Calu3 (cell line): Measurements from ENCODE around the gene POMT2. TPM values are rescaled to one million over a fixed set of nuclear protein-coding genes. Genes with fewer than 3 reads are reported as not detected.

Source experiments
- BruUV-seq: library from RNA; stranded (reverse); fragments of 400-500 nt; replicated peaks from 2 replicates; lab custom pipeline; 2021; lab: Mats Ljungman, UMichigan
- CTCF ChIA-PET: fragments of 300-600 bp; sonication (Branson Sonifier 250); formaldehyde crosslinking; loops from one replicate; lab custom pipeline; 2022; ENCODE audit warnings: antibody characterized with exemption; lab: Charles Lee
- DNase-seq: peaks from one replicate; pipeline ENCODE4 v3.0.0; 2022
- H3K27ac Mint-ChIP-seq: one replicate; pipeline ENCODE4 v1.8.0; 2022; ENCODE audit warnings: mixed read lengths; ENCODE audit not compliant: unreplicated experiment
- H3K27me3 Mint-ChIP-seq: one replicate; pipeline ENCODE4 v1.8.0; 2022; ENCODE audit warnings: mixed read lengths; ENCODE audit not compliant: unreplicated experiment
- H3K36me3 Mint-ChIP-seq: one replicate; pipeline ENCODE4 v1.8.0; 2022; ENCODE audit warnings: mild to moderate bottlenecking, moderate library complexity, mixed read lengths; ENCODE audit not compliant: insufficient read depth, unreplicated experiment
- H3K4me1 Mint-ChIP-seq: one replicate; pipeline ENCODE4 v1.8.0; 2022; ENCODE audit warnings: mild to moderate bottlenecking, low read depth, mixed read lengths; ENCODE audit not compliant: unreplicated experiment
- H3K4me3 Mint-ChIP-seq: one replicate; pipeline ENCODE4 v1.8.0; 2022; ENCODE audit warnings: mild to moderate bottlenecking, low read depth, moderate library complexity, mixed read lengths; ENCODE audit not compliant: unreplicated experiment
- H3K9me3 Mint-ChIP-seq: one replicate; pipeline ENCODE4 v1.8.0; 2022; ENCODE audit warnings: low read depth, mixed read lengths; ENCODE audit not compliant: unreplicated experiment
- CTCF ChIP-seq: fragments of 200-600 bp; IDR thresholded peaks from one replicate; pipeline ENCODE4 v1.8.0; 2022; ENCODE audit warnings: antibody characterized with exemption; ENCODE audit not compliant: unreplicated experiment
- intact Hi-C: fragments of 100-400 bp; cut with micrococcal nuclease; formaldehyde crosslinking; loops from one replicate; pipeline ENCODE4 v1.10.0; 2022; ENCODE audit not compliant: unreplicated experiment
- total RNA-seq: library from RNA; stranded (reverse); gene quantifications from 2 replicates; pipeline ENCODE4 v1.2.3, GENCODE V29; 2022

Gene POMT2
- total RNA-seq, 1 experiment from 2014 or later = 21.7 TPM

- intact Hi-C loops = no loop called here
- no TSS peak for BruUV-seq
- Mint-ChIP-seq H3K36me3 (no peaks in the 10 kb centered on the region), H3K27me3 (peaks cover 36% of the 10 kb centered on the region), H3K4me1 (no peaks in the 10 kb centered on the region), H3K4me3 (no peak overlapping the region), H3K27ac (no peak overlapping the region), H3K9me3 (no peaks in the 10 kb centered on the region)
- TF ChIP-seq CTCF = no peak
- CTCF ChIA-PET = no interaction called here
- DNase-seq = no peak
Measured at GRCh38 chr14:77273796-77274195, 46.9 kb downstream of the POMT2 start.

GRCh38 chr14:77272261-77272660, 48.4 kb downstream of the POMT2 start:
- H3K9me3 Mint-ChIP-seq = no peaks in the 10 kb centered on the region
- H3K27me3 Mint-ChIP-seq = peaks cover 51% of the 10 kb centered on the region
- no peak for DNase-seq
- no peak overlapping the region for H3K27ac Mint-ChIP-seq
- no peak overlapping the region for H3K4me3 Mint-ChIP-seq
- no peaks in the 10 kb centered on the region for H3K36me3 Mint-ChIP-seq
- no peaks in the 10 kb centered on the region for H3K4me1 Mint-ChIP-seq
- TF ChIP-seq CTCF = no peak
- CTCF ChIA-PET = no interaction called here
- intact Hi-C loops = no loop called here
- no TSS peak for BruUV-seq

- H3K27me3 Mint-ChIP-seq = peaks cover 51% of the 10 kb centered on the region
- H3K4me3 Mint-ChIP-seq = no peak within 1 kb of the TSS
- BruUV-seq = no TSS peak
Measured at GRCh38 chr14:77271113-77271710, 49.5 kb downstream of the POMT2 start, which contains the start of gene NGB. Gene NGB, minus strand, starts transcription at chr14:77271206. Its CDS starts 269 bp downstream, at chr14:77270937.

DNA sequence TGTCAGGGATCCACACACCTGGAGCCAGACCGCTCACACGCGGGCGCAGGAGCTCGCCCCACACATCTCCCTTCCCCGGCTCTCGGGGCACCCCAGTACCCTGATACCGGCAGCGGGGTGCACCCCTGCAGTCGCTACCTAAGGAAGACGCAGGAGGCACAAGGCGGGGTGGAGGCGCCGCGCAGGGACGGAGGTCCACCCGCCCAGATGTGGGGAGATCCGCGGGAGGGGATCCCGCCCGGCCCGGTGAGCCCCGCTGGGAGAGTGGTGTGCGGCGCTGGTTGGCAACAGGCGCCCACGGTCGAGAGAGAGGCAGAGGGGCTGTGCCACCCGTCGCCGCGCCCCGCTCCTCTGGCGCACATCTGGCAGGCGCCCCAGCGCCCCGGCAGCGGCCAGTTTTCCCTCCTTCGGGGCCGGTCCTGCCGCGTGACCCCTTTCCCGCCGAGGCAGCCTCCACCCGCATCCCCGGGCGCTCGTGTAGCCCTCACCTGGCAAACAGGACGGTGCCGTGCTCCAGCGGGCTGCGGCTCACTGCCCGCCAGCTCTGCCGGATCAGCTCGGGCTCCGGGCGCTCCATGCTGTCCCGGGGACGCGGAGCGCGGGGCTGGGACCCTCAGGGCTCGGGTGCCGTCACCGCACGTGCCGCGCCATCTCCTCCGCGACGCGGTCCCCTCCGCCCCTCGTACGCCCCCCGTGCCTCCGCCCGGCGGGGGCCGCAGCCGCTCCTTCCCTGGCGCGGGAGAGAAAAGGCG, 50.1 kb downstream of the POMT2 start:
- peaks cover 51% of the 10 kb centered on the region for H3K27me3 Mint-ChIP-seq
- H3K36me3 Mint-ChIP-seq = no peaks in the 10 kb centered on the region
- BruUV-seq = no TSS peak
- H3K27ac Mint-ChIP-seq = no peak overlapping the region
- no peaks in the 10 kb centered on the region for H3K9me3 Mint-ChIP-seq
- no peaks in the 10 kb centered on the region for H3K4me1 Mint-ChIP-seq
- no peak for DNase-seq
- H3K4me3 Mint-ChIP-seq = no peak overlapping the region
- no peak for TF ChIP-seq CTCF
- intact Hi-C loops = no loop called here
- CTCF ChIA-PET = interaction anchor here (0.7 kb wide), 1 partner anchor 21 kb away, joined by 5 read pairs; no protein-coding TSS in a partner anchor

More at GRCh38 chr14:77271113-77271710, 49.5 kb downstream of the POMT2 start, which contains the start of gene NGB:
- Mint-ChIP-seq H3K27ac (no peak within 1 kb of the TSS), H3K36me3 (no peaks in the 10 kb centered on the region), H3K9me3 (no peaks in the 10 kb centered on the region), H3K4me1 (no peaks in the 10 kb centered on the region)
- CTCF ChIA-PET = no interaction called here
- TF ChIP-seq CTCF = no peak
- no peak for DNase-seq
- intact Hi-C loops = no loop called here
